ENCODE measurements around the gene ATRNL1. TPM values are rescaled to one million over a fixed set of nuclear protein-coding genes. Genes with fewer than 3 reads are reported as not detected.
"Not testable (repeated sequence)": the region's sequence is repeated elsewhere in the genome, so short reads cannot be mapped to it uniquely, and the experiment has no call there.

The ATRNL1 gene
- total RNA-seq, 2 experiments from 2014 or later, result 0.41 to 1.0 TPM

DNA sequence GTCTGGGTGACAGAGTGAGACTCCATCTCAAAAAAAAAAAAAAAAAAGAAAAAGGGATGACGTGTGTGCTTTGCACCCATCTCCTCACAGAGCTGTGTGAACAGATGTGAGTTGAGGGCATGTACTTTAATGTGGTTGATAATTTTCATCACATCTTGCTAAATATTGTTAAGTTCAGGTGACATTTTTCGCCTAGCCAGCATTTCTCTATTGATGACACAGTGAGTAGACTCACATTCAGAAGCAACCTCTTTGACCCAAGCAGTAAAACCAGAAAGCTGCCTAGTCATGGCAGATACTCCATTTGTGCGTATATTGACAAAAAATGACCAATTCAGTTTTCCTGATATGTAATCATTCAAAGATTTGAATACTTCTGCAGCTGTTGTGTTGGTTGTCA, 126.0 kb downstream of the ATRNL1 start:
- Mint-ChIP-seq H3K36me3 (no peaks in the 10 kb centered on the region), H3K27me3 (no peaks in the 10 kb centered on the region)

GRCh38 chr10:115222039-115222438, 128.9 kb downstream of the ATRNL1 start:
- Mint-ChIP-seq H3K4me3 (no peak overlapping the region), H3K27ac (no peak overlapping the region)

More for the DNA sequence above, 126.0 kb downstream of the ATRNL1 start:
- Mint-ChIP-seq H3K9me3 (peaks cover 5% of the 10 kb centered on the region), H3K4me1 (no peaks in the 10 kb centered on the region), H3K4me3 (no peak overlapping the region), H3K27ac (no peak overlapping the region)
- no peak for DNase-seq

GRCh38 chr10:115239761-115240160, 146.6 kb downstream of the ATRNL1 start:
- no peaks in the 10 kb centered on the region for H3K36me3 Mint-ChIP-seq
- no peak overlapping the region for H3K27ac Mint-ChIP-seq
- H3K4me1 Mint-ChIP-seq, result no peaks in the 10 kb centered on the region
- H3K9me3 Mint-ChIP-seq, result no peaks in the 10 kb centered on the region
- H3K27me3 Mint-ChIP-seq, result no peaks in the 10 kb centered on the region
- no peak for DNase-seq
- H3K4me3 Mint-ChIP-seq, result no peak overlapping the region

More at GRCh38 chr10:115222039-115222438, 128.9 kb downstream of the ATRNL1 start:
- peaks cover 5% of the 10 kb centered on the region for H3K9me3 Mint-ChIP-seq
- no peaks in the 10 kb centered on the region for H3K4me1 Mint-ChIP-seq
- no peaks in the 10 kb centered on the region for H3K27me3 Mint-ChIP-seq
- DNase-seq, result no peak
- no peaks in the 10 kb centered on the region for H3K36me3 Mint-ChIP-seq

DNA sequence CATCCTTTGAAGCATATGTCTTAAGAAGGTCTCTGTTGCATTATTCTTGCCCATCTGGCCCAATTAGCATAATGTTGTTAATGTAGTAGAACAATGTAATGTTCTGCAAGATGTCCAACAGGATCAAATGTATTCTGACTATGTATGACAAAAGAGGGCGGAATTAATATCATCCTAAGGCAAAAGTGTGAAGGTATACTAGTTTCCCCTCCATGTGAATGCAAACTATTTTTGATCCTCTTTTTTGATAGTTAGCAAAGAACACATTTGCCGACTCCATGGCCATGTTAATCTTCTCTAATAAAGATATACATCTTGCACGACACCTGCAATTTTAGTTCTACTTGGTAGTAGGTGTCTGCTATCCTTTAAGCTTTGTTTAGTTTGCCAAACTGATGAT, 157.6 kb downstream of the ATRNL1 start:
- Mint-ChIP-seq H3K36me3 (no peaks in the 10 kb centered on the region), H3K4me3 (no peak overlapping the region), H3K27me3 (no peaks in the 10 kb centered on the region), H3K9me3 (peaks cover 2% of the 10 kb centered on the region), H3K4me1 (no peaks in the 10 kb centered on the region), H3K27ac (no peak overlapping the region)
- DNase-seq, result no peak

DNA sequence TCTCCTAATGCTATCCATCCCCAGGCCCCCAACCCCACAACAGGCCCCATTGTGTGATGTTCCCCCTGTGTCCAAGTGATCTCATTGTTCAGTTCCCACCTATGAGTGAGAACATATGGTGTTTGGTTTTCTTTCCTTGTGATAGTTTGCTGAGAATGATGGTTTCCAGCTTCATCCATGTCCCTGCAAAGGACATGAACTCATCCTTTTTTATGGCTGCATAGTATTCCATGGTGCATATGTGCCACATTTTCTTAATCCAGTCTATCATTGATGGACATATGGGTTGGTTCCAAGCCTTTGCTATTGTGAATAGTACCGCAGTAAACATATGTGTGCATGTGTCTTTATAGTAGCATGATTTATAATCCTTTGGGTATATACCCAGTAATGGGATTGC, 160.6 kb downstream of the ATRNL1 start:
- H3K9me3 Mint-ChIP-seq, H3K4me1 Mint-ChIP-seq, DNase-seq, H3K27me3 Mint-ChIP-seq, H3K36me3 Mint-ChIP-seq, H3K4me3 Mint-ChIP-seq, H3K27ac Mint-ChIP-seq: not testable (repeated sequence)

DNA sequence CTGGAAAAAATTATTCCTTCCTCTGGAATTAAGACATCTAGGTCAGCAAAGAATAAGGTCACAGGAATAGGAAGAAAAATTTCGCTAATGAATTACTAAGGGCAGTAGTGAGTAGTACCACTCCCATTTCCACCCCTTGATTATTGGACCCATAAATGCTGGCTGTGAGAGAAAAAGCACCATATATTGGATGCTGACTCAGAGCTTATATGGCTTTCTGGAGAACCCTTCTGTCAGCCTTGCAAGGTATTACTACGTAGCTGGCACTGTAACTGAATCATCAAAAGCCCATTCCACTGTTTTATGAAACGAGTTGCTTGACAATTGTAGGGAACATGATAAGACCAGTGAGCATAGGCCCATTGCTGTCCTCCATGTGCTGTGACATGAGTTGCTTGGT, 179.3 kb downstream of the ATRNL1 start:
- DNase-seq, result no peak
- no peaks in the 10 kb centered on the region for H3K27me3 Mint-ChIP-seq
- H3K4me1 Mint-ChIP-seq, result no peaks in the 10 kb centered on the region
- no peaks in the 10 kb centered on the region for H3K9me3 Mint-ChIP-seq
- H3K27ac Mint-ChIP-seq, result no peak overlapping the region
- no peaks in the 10 kb centered on the region for H3K36me3 Mint-ChIP-seq
- H3K4me3 Mint-ChIP-seq, result no peak overlapping the region

DNA sequence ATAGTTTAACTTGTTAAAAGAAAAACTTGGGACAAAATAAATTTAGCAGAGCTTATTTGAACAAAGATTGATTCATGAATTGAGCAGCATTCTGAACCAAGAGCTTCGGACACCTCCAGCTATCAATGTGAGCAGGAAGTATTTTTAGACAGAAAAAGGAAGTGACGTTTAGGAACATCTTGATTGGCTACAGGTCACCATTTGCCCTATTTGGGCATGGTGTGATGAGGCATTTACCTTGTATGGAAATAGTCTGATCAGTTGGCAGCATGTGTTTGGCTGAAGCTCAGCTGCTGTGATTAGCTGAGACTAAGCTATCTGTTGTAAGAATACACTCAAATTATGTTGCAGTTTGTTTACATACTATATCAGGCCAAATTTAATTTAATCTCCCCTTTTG, 185.1 kb downstream of the ATRNL1 start:
- Mint-ChIP-seq H3K9me3 (no peaks in the 10 kb centered on the region), H3K27me3 (no peaks in the 10 kb centered on the region), H3K36me3 (no peaks in the 10 kb centered on the region), H3K4me3 (no peak overlapping the region), H3K4me1 (no peaks in the 10 kb centered on the region), H3K27ac (no peak overlapping the region)
- DNase-seq, result no peak

DNA sequence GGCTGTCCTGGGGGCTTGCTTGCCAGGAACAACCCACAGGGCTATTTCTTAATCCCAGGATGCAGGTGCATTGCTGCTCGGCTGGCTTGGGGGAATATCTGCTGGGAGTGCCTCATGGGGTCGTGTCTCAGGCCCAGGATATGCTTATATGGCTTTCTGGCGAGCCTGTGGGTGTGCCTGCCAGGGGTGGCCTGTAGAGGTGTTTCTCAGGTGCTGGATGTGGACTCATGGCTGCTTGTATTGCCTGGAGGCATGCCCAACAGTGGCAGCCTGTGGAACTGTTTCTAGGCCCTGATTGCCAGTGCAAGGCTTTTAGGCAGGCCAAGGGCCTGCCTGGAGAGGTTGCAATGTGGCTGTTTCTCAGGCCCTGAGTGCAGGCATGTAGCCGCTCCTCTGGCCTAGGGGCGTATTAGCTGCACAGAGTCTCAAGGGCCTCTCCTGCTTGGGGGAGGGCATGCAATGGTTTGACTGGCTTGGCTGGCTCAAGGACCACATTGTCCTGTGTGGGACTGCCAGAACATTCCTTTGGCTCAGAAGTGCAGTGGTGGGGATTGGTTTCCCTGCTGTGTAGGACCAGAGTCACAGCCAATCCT, 202.1 kb downstream of the ATRNL1 start:
- DNase-seq, result no peak
- H3K9me3 Mint-ChIP-seq, result peaks cover 14% of the 10 kb centered on the region
- H3K4me1 Mint-ChIP-seq, result no peaks in the 10 kb centered on the region
- H3K27me3 Mint-ChIP-seq, result no peaks in the 10 kb centered on the region
- H3K36me3 Mint-ChIP-seq, result no peaks in the 10 kb centered on the region
- no peak overlapping the region for H3K27ac Mint-ChIP-seq
- H3K4me3 Mint-ChIP-seq, result no peak overlapping the region

- Mint-ChIP-seq H3K27ac (no peak overlapping the region), H3K27me3 (no peaks in the 10 kb centered on the region), H3K4me3 (no peak overlapping the region), H3K4me1 (no peaks in the 10 kb centered on the region), H3K36me3 (no peaks in the 10 kb centered on the region), H3K9me3 (no peaks in the 10 kb centered on the region)
- no peak for DNase-seq
Observed at GRCh38 chr10:115300080-115300479, 206.9 kb downstream of the ATRNL1 start.

DNA sequence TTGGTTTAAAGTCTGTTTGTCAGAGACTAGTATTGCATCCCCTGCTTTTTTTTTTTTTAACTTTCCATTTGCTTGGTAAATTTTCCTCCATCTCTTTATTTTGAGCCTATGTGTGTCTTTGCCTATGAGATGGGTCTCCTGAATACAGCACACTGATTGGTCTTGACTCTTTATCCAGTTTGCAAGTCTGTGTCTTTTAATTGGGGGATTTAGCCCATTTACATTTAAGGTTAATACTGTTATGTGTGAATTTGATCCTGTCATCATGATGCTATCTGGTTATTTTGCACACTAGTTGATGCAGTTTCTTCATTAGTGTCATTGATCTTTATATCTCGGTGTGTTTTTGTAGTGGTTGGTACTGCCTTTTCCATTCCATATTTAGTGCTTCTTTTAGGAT, 226.5 kb downstream of the ATRNL1 start:
- not testable (repeated sequence) for DNase-seq, H3K27me3 Mint-ChIP-seq, H3K4me3 Mint-ChIP-seq, H3K9me3 Mint-ChIP-seq, H3K36me3 Mint-ChIP-seq, H3K4me1 Mint-ChIP-seq, H3K27ac Mint-ChIP-seq

DNA sequence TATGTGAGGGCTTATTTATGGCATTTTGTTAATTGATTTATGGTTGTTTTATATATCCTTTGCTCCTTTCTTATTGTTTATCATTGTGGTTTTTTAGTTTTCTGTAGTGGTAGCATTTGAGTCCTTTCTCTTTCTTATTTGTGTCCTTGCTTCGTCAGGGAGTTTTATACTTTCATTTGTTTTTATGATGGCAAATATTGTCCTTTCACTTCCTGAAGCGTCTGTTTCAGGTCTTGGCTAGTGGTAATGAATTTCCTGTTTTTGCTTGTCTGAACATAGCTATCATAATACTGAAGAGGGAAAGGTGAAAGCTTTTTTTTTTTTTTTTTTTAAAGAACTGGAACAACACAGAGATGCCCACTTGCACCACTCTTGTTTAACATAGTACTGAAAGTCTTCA, 228.2 kb downstream of the ATRNL1 start:
- no peaks in the 10 kb centered on the region for H3K4me1 Mint-ChIP-seq
- DNase-seq, result no peak
- no peaks in the 10 kb centered on the region for H3K36me3 Mint-ChIP-seq
- no peaks in the 10 kb centered on the region for H3K27me3 Mint-ChIP-seq
- peaks cover 7% of the 10 kb centered on the region for H3K9me3 Mint-ChIP-seq
- H3K4me3 Mint-ChIP-seq, result no peak overlapping the region
- no peak overlapping the region for H3K27ac Mint-ChIP-seq

GRCh38 chr10:115328331-115328730, 235.2 kb downstream of the ATRNL1 start:
- DNase-seq, result no peak
- no peaks in the 10 kb centered on the region for H3K36me3 Mint-ChIP-seq

GRCh38 chr10:115335366-115335765, 242.2 kb downstream of the ATRNL1 start:
- Mint-ChIP-seq H3K4me3 (no peak overlapping the region), H3K36me3 (no peaks in the 10 kb centered on the region), H3K4me1 (no peaks in the 10 kb centered on the region), H3K27me3 (no peaks in the 10 kb centered on the region), H3K9me3 (peaks cover 1% of the 10 kb centered on the region), H3K27ac (no peak overlapping the region)
- no peak for DNase-seq

More at GRCh38 chr10:115328331-115328730, 235.2 kb downstream of the ATRNL1 start:
- Mint-ChIP-seq H3K4me3 (no peak overlapping the region), H3K4me1 (no peaks in the 10 kb centered on the region), H3K27me3 (no peaks in the 10 kb centered on the region), H3K9me3 (peaks cover 4% of the 10 kb centered on the region), H3K27ac (no peak overlapping the region)

DNA sequence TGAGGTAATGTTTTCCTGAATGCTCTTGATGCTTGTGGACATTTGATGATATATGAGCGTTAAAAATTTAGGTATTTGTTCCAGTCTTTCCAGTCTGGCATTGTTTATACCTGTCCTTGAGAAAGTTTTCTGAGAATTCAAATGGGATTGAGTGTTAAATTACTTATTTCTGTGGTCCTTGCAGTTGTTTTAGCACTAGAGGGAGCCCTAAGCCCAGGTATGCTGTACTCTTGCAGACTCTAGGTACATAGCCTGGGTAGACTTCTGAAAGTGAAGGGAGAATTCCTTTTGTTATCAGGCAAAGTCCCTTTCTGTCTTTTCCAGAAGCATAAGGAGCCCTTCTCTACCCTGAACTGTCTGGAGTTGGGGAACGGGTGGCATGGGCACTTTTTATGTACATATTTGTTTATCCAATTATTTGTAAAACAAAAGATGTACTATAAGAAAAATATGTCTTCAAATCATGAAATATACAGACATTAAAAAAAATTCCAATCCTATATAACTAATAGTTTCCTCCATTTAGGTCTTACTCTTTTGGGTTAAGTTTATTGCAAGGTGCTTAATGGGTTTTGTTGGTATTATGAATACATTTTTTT, 262.1 kb downstream of the ATRNL1 start:
- Mint-ChIP-seq H3K27ac (no peak overlapping the region), H3K36me3 (no peaks in the 10 kb centered on the region), H3K9me3 (no peaks in the 10 kb centered on the region), H3K27me3 (peaks cover 5% of the 10 kb centered on the region), H3K4me3 (no peak overlapping the region), H3K4me1 (no peaks in the 10 kb centered on the region)
- no peak for DNase-seq

DNA sequence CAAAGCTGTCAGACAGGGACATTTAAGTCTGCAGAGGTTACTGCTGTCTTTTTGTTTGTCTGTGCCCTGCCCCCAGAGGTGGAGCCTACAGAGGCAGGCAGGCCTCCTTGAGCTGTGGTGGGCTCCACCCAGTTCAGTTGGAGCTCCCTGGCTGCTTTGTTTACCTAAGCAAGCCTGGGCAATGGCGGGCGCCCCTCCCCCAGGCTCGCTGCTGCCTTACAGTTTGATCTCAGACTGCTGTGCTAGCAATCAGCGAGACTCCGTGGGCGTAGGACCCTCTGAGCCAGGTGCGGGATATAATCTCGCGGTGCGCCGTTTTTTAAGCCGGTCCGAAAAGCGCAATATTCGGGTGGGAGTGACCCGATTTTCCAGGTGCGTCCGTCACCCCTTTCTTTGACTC, 274.8 kb downstream of the ATRNL1 start:
- not testable (repeated sequence) for H3K36me3 Mint-ChIP-seq, H3K27ac Mint-ChIP-seq, DNase-seq, H3K4me1 Mint-ChIP-seq, H3K27me3 Mint-ChIP-seq, H3K4me3 Mint-ChIP-seq
- peaks cover 10% of the 10 kb centered on the region for H3K9me3 Mint-ChIP-seq

GRCh38 chr10:115379064-115379463, 285.9 kb downstream of the ATRNL1 start:
- no peaks in the 10 kb centered on the region for H3K36me3 Mint-ChIP-seq
- no peaks in the 10 kb centered on the region for H3K27me3 Mint-ChIP-seq
- H3K27ac Mint-ChIP-seq, result no peak overlapping the region
- no peaks in the 10 kb centered on the region for H3K4me1 Mint-ChIP-seq
- H3K9me3 Mint-ChIP-seq, result peaks cover 4% of the 10 kb centered on the region
- no peak overlapping the region for H3K4me3 Mint-ChIP-seq
- DNase-seq, result no peak

All from activated naive CD8-positive, alpha-beta T cell treated with anti-CD3 and anti-CD28 coated beads for 36 hours (primary cell).